HEK293 (cell line): Measurements from ENCODE around the gene GAGE10.
"Not testable (repeated sequence)": the region's sequence is repeated elsewhere in the genome, so short reads cannot be mapped to it uniquely, and the experiment has no call there.

ENCODE experiments used
- BCL11A ChIP-seq: fragments of 450-650 bp; formaldehyde crosslinking; IDR thresholded peaks from 2 replicates; pipeline ENCODE4 v1.5.1; 2016; ENCODE audit warnings: low read depth, missing biosample characterization, missing genetic modification characterization
- CTCF ChIP-seq: fragments of 450-650 bp; formaldehyde crosslinking; IDR thresholded peaks from 2 replicates; pipeline ENCODE4 v1.5.1; 2016; ENCODE audit warnings: missing biosample characterization, missing genetic modification characterization
- HOXC10 ChIP-seq: sonication (generic); formaldehyde crosslinking; IDR thresholded peaks from 2 replicates; pipeline ENCODE4 v1.8.1; 2023; ENCODE audit warnings: mild to moderate bottlenecking, missing genetic modification reagents
- TCF7L2 ChIP-seq: IDR thresholded peaks from 2 replicates; pipeline ENCODE4 v1.6.1; 2011; ENCODE audit warnings: low read depth, mild to moderate bottlenecking, inconsistent platforms, low read length, moderate library complexity, borderline replicate concordance
- ZNF341 ChIP-seq: fragments of 450-650 bp; formaldehyde crosslinking; IDR thresholded peaks from 2 replicates; pipeline ENCODE4; 2016; ENCODE audit warnings: low read depth, missing biosample characterization, missing genetic modification characterization
- ZNF391 ChIP-seq: fragments of 450-650 bp; formaldehyde crosslinking; IDR thresholded peaks from 2 replicates; pipeline ENCODE4 v1.5.1; 2016; ENCODE audit warnings: low read depth, missing biosample characterization, missing genetic modification characterization, borderline replicate concordance
- ZNF549 ChIP-seq: fragments of 450-650 bp; IDR thresholded peaks from 2 replicates; pipeline ENCODE4 v1.5.1; 2018; ENCODE audit warnings: missing biosample characterization, missing genetic modification characterization, mild to moderate bottlenecking, inconsistent platforms, moderate library complexity
- ZNF792 ChIP-seq: fragments of 450-650 bp; formaldehyde crosslinking; IDR thresholded peaks from 2 replicates; pipeline ENCODE4 v1.5.1; 2016; ENCODE audit warnings: missing biosample characterization, missing genetic modification characterization

GRCh38 chrX:49331282-49331681 lies 27.8 kb downstream of the GAGE10 start, which contains the start of gene GAGE13:
- not testable (repeated sequence) for TF ChIP-seq TCF7L2; CTCF (tag by site-specific recombination); BCL11A (tag by site-specific recombination); HOXC10 (CRISPR knock-in tag); ZNF341 (tag by site-specific recombination); ZNF792 (tag by site-specific recombination); ZNF391 (tag by site-specific recombination); ZNF549 (tag by site-specific recombination)
